Bronchial epithelial cell (primary cell): ENCODE data around the gene YLPM1. TPM values are rescaled to one million over a fixed set of nuclear protein-coding genes. Genes with fewer than 3 reads are reported as not detected.

Experiments
- DNase-seq: peaks from one replicate; pipeline ENCODE4 v3.0.0-alpha.2; 2010; ENCODE audit warnings: low read depth
- FAIRE-seq: peaks from 2 replicates; lab custom pipeline; 2011; peaks lifted over from hg19 to GRCh38; lab: Jason Lieb, UNC
- H3K27me3 ChIP-seq: 2 replicates; pipeline ENCODE4 v1.5.1; 2011; ENCODE audit warnings: low read length; ENCODE audit not compliant: control insufficient read depth, insufficient read depth
- H3K36me3 ChIP-seq: 2 replicates; pipeline ENCODE4 v1.5.1; 2011; ENCODE audit warnings: low read length; ENCODE audit not compliant: control insufficient read depth, insufficient read depth
- H3K4me3 ChIP-seq: 2 replicates; pipeline ENCODE4 v1.5.1; 2011; ENCODE audit warnings: mild to moderate bottlenecking, low read depth, low read length, control low read depth
- CTCF ChIP-seq: IDR thresholded peaks from 2 replicates; pipeline ENCODE4 v1.5.1; 2011; ENCODE audit warnings: mild to moderate bottlenecking, moderate library complexity, low read length, control low read depth, inconsistent platforms; ENCODE audit not compliant: insufficient read depth, severe bottlenecking
- total RNA-seq: library from RNA; depleted of rRNA; stranded (reverse); fragments of >200 nt; gene quantifications from 2 replicates; pipeline ENCODE4 v1.2.1, GENCODE V29; 2014

The YLPM1 gene
- total RNA-seq, 1 donor from 2014 or later, result 17.4 TPM

GRCh38 chr14:74855945-74856344 is 92.8 kb downstream of the YLPM1 start:
- Histone ChIP-seq H3K36me3 (no peaks in the 10 kb centered on the region), H3K4me3 (no peak overlapping the region), H3K27me3 (peaks cover 2% of the 10 kb centered on the region)
- TF ChIP-seq CTCF, result no peak
- DNase-seq (no peak), FAIRE-seq (no peak)

- H3K36me3 ChIP-seq, result no peaks in the 10 kb centered on the region
- no peak overlapping the region for H3K4me3 ChIP-seq
- H3K27me3 ChIP-seq, result peaks cover 2% of the 10 kb centered on the region
- DNase-seq, result peak; percentile 28
- no peak for TF ChIP-seq CTCF
- no peak for FAIRE-seq
These were observed 93.2 kb downstream of the YLPM1 start for GRCh38 chr14:74856366-74856765.

GRCh38 chr14:74858022-74858421 is 94.9 kb downstream of the YLPM1 start:
- FAIRE-seq (no peak), DNase-seq (no peak)
- Histone ChIP-seq H3K36me3 (no peaks in the 10 kb centered on the region), H3K4me3 (no peak overlapping the region), H3K27me3 (peaks cover 2% of the 10 kb centered on the region)
- no peak for TF ChIP-seq CTCF

- FAIRE-seq, result no peak
- TF ChIP-seq CTCF, result no peak
- H3K27me3 ChIP-seq, result peaks cover 2% of the 10 kb centered on the region
- DNase-seq, result no peak
- no peaks in the 10 kb centered on the region for H3K36me3 ChIP-seq
- no peak overlapping the region for H3K4me3 ChIP-seq
These were observed 96.8 kb downstream of the YLPM1 start for GRCh38 chr14:74859757-74860552.

- DNase-seq (peak; percentile 73), FAIRE-seq (no peak)
- TF ChIP-seq CTCF, result peak; percentile 85
- H3K27me3 ChIP-seq, result peaks cover 2% of the 10 kb centered on the region
- H3K36me3 ChIP-seq, result no peaks in the 10 kb centered on the region
- no peak overlapping the region for H3K4me3 ChIP-seq
These were observed 98.0 kb downstream of the YLPM1 start for GRCh38 chr14:74860899-74861733.
